ENCODE results near the gene RNF146. TPM values are rescaled to one million over a fixed set of nuclear protein-coding genes. Genes with fewer than 3 reads are reported as not detected.
"Not testable (repeated sequence)": the region's sequence is repeated elsewhere in the genome, so short reads cannot be mapped to it uniquely, and the experiment has no call there.

The RNF146 gene, protein sequence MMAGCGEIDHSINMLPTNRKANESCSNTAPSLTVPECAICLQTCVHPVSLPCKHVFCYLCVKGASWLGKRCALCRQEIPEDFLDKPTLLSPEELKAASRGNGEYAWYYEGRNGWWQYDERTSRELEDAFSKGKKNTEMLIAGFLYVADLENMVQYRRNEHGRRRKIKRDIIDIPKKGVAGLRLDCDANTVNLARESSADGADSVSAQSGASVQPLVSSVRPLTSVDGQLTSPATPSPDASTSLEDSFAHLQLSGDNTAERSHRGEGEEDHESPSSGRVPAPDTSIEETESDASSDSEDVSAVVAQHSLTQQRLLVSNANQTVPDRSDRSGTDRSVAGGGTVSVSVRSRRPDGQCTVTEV
- 70.1 TPM for total RNA-seq
- 45.8 TPM for polyA plus RNA-seq

GRCh38 chr6:127266178-127266891, at the start of gene RNF146:
Gene RNF146 (plus strand): TSS chr6:127266864. CDS start chr6:127280339, 13,475 bp downstream.
- Histone ChIP-seq H3K4me1 (ENCODE audit: insufficient read depth) (no peaks in the 10 kb centered on the region), H3K4me3 (ENCODE audit: low read depth, low read length) (peak within 1 kb of the TSS; percentile 90), H3K27ac (ENCODE audit: low read depth) (peak within 1 kb of the TSS; percentile 100), H3K36me3 (ENCODE audit: insufficient read depth) (no peaks in the 10 kb centered on the region)
- DNase-seq (ENCODE audit: extremely low spot score), result peak; percentile 81
- under 1% methylated on average over 40 of the region's 40 CpGs for WGBS

DNA sequence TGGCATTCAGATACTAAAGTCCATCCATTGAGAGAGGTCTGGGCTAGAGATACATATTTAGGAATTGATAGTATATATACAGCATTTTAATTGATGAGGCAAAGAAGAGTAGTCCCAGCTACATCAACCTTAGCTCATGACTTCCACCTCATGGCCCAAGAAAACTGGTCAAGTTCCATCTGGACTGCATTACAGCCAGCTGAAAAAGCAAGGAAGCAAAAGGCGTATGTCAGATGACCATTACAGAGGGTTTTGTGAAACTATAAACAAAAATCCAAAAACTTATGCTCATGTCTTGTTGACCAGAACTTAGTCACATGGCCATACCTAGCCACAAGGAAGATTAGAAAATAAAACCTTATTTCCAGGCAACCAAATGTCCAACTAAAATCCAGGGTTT, 46.8 kb upstream of the RNF146 start:
- no peak overlapping the region for H3K27ac ChIP-seq (ENCODE audit: low read depth)
- no peak overlapping the region for H3K4me3 ChIP-seq (ENCODE audit: low read depth, low read length)
- H3K4me1 ChIP-seq (ENCODE audit: insufficient read depth), result no peaks in the 10 kb centered on the region
- DNase-seq (ENCODE audit: extremely low spot score), result no peak
- H3K36me3 ChIP-seq (ENCODE audit: insufficient read depth), result no peaks in the 10 kb centered on the region
- WGBS, result 80% methylated on average over 1 of the region's 1 CpG

DNA sequence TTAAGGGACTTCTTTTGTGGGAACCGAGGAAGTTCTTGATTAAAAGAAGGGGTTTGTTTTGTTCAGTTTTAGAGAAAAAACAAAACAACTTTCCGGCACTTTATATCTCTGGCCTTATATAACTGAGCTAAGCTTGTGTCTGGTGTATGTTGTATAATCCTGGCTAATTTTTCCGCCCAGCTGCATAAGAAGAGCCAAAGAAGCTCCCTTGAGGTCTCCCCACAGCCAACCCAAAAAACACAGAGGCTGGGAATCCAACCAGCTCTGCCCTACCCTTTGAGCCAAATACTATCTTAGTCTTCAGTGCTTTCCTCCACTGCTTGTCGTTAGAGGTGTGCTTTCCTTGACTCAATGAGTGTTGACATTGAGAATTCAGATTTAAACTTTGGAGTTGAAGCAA, 45.5 kb upstream of the RNF146 start:
- WGBS, result 73% methylated on average over 4 of the region's 4 CpGs
- Histone ChIP-seq H3K36me3 (ENCODE audit: insufficient read depth) (no peaks in the 10 kb centered on the region), H3K27ac (ENCODE audit: low read depth) (no peak overlapping the region), H3K4me3 (ENCODE audit: low read depth, low read length) (no peak overlapping the region), H3K4me1 (ENCODE audit: insufficient read depth) (no peaks in the 10 kb centered on the region)
- DNase-seq (ENCODE audit: extremely low spot score), result no peak

GRCh38 chr6:127222418-127222817, 44.2 kb upstream of the RNF146 start:
- H3K36me3 ChIP-seq (ENCODE audit: insufficient read depth), result no peaks in the 10 kb centered on the region
- H3K27ac ChIP-seq (ENCODE audit: low read depth), result no peak overlapping the region
- H3K4me3 ChIP-seq (ENCODE audit: low read depth, low read length), result no peak overlapping the region
- no peak for DNase-seq (ENCODE audit: extremely low spot score)
- WGBS, result 41% methylated on average over 1 of the region's 1 CpG
- no peaks in the 10 kb centered on the region for H3K4me1 ChIP-seq (ENCODE audit: insufficient read depth)

DNA sequence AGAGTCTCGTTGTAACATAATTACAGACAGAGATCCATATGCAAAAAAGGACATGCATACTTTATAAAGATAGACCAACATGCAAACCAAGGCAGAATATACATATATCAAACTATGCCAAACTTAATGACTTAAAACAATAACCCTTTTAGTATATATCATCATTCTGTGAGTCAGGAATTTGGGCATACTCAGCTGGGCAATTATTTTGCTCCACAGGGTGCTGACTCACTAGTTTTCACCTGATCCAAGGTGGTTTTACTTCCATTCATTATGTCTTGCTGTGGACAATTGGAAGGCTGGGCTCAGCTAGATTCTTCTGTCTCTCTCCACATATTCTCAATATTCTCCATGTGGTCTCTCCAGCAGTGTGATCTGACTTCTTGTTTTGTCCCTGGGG, 41.2 kb upstream of the RNF146 start:
- H3K4me3 ChIP-seq (ENCODE audit: low read depth, low read length), result no peak overlapping the region
- H3K36me3 ChIP-seq (ENCODE audit: insufficient read depth), result no peaks in the 10 kb centered on the region
- H3K4me1 ChIP-seq (ENCODE audit: insufficient read depth), result no peaks in the 10 kb centered on the region
- H3K27ac ChIP-seq (ENCODE audit: low read depth), result no peak overlapping the region
- WGBS, result 77% methylated on average over 1 of the region's 1 CpG
- no peak for DNase-seq (ENCODE audit: extremely low spot score)

GRCh38 chr6:127233819-127234218, 32.8 kb upstream of the RNF146 start:
- WGBS, result 76% methylated on average over 3 of the region's 3 CpGs
- not testable (repeated sequence) for DNase-seq (ENCODE audit: extremely low spot score); H3K36me3 ChIP-seq (ENCODE audit: insufficient read depth); H3K27ac ChIP-seq (ENCODE audit: low read depth); H3K4me1 ChIP-seq (ENCODE audit: insufficient read depth); H3K4me3 ChIP-seq (ENCODE audit: low read depth, low read length)

GRCh38 chr6:127243501-127243900, 23.2 kb upstream of the RNF146 start:
- WGBS, result 56% methylated on average over 1 of the region's 1 CpG

GRCh38 chr6:127247114-127248096, 19.3 kb upstream of the RNF146 start:
- DNase-seq (ENCODE audit: extremely low spot score), result no peak
- WGBS, result 76% methylated on average over 4 of the region's 4 CpGs
- H3K4me1 ChIP-seq (ENCODE audit: insufficient read depth), result no peaks in the 10 kb centered on the region
- H3K4me3 ChIP-seq (ENCODE audit: low read depth, low read length), result no peak overlapping the region
- H3K36me3 ChIP-seq (ENCODE audit: insufficient read depth), result no peaks in the 10 kb centered on the region
- no peak overlapping the region for H3K27ac ChIP-seq (ENCODE audit: low read depth)

More at GRCh38 chr6:127243501-127243900, 23.2 kb upstream of the RNF146 start:
- Histone ChIP-seq H3K4me1 (ENCODE audit: insufficient read depth) (no peaks in the 10 kb centered on the region), H3K4me3 (ENCODE audit: low read depth, low read length) (no peak overlapping the region), H3K36me3 (ENCODE audit: insufficient read depth) (no peaks in the 10 kb centered on the region), H3K27ac (ENCODE audit: low read depth) (no peak overlapping the region)
- no peak for DNase-seq (ENCODE audit: extremely low spot score)

- no peak for DNase-seq (ENCODE audit: extremely low spot score)
- H3K4me1 ChIP-seq (ENCODE audit: insufficient read depth), result no peaks in the 10 kb centered on the region
- no peaks in the 10 kb centered on the region for H3K36me3 ChIP-seq (ENCODE audit: insufficient read depth)
- H3K4me3 ChIP-seq (ENCODE audit: low read depth, low read length), result no peak overlapping the region
- WGBS, result 84% methylated on average over 1 of the region's 1 CpG
- no peak overlapping the region for H3K27ac ChIP-seq (ENCODE audit: low read depth)
Observed at GRCh38 chr6:127249621-127250020, 17.0 kb upstream of the RNF146 start.

- no peak overlapping the region for H3K4me3 ChIP-seq (ENCODE audit: low read depth, low read length)
- H3K36me3 ChIP-seq (ENCODE audit: insufficient read depth), result no peaks in the 10 kb centered on the region
- H3K27ac ChIP-seq (ENCODE audit: low read depth), result no peak overlapping the region
- no peaks in the 10 kb centered on the region for H3K4me1 ChIP-seq (ENCODE audit: insufficient read depth)
- 93% methylated on average over 6 of the region's 6 CpGs for WGBS
- no peak for DNase-seq (ENCODE audit: extremely low spot score)
Observed at GRCh38 chr6:127255286-127255685, 11.4 kb upstream of the RNF146 start.

DNA sequence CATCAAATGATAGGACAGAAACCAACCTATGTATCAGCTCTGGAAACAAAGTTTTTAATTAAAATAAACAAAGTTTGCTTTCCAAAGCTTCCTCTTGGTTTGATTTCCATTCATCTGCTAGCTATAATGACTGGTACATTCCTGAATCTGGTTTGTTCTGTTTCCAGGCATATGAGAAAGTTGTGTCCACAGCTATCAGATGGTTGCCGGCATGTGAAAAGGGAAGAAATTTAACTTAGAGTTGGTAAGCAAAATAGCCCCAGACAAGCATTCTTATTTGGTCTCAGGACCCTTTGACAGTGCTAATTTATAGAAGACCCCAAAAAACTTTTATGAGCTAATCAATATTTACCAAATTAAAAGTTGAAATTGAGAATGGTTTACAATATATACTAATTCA, 3.8 kb upstream of the RNF146 start:
- H3K36me3 ChIP-seq (ENCODE audit: insufficient read depth), result no peaks in the 10 kb centered on the region
- H3K4me3 ChIP-seq (ENCODE audit: low read depth, low read length), result no peak overlapping the region
- H3K4me1 ChIP-seq (ENCODE audit: insufficient read depth), result no peaks in the 10 kb centered on the region
- no peak for DNase-seq (ENCODE audit: extremely low spot score)
- 87% methylated on average over 1 of the region's 1 CpG for WGBS
- H3K27ac ChIP-seq (ENCODE audit: low read depth), result no peak overlapping the region

- Histone ChIP-seq H3K4me3 (ENCODE audit: low read depth, low read length) (no peak overlapping the region), H3K4me1 (ENCODE audit: insufficient read depth) (no peaks in the 10 kb centered on the region), H3K27ac (ENCODE audit: low read depth) (no peak overlapping the region), H3K36me3 (ENCODE audit: insufficient read depth) (no peaks in the 10 kb centered on the region)
- no peak for DNase-seq (ENCODE audit: extremely low spot score)
- WGBS, result 64% methylated on average over 4 of the region's 4 CpGs
Observed at GRCh38 chr6:127263481-127263880, 3.2 kb upstream of the RNF146 start.

DNA sequence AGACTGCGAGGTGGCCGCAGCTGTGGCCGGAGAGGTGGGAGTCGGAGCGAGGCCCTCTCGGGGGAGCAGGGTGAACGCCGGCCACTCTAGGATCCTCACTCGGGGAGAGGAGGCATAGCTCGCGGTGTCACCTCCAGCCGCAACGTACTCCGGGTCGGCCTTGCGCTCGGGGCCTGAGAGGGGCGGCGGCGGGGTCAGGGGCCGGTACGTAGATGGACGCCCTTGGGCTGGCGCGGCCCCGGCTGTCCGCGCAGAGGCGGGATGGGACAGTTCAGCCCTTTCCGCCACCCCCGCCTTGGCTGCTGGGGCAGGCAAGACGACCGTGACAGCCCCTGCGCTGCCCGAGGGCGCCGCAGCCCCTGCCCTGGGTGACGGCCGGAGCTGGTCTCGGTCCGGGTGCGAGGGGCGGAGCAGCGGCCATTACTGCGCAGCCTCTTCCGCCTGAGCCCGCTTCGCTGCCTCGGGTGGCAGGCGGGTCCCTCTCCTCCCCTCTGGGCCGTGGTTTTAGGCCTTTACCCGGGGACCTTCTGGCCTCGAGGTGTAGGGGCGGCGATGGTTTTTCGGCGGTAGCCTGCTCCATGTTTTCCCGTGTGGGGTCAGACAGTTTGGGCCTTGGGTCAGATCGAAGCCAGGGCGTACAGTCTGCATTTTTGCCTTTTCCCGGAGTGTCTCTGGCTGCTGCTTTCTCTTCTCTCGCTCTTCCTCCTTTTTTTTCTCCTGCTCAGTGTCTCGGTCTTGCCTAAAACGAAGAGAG, 405 bp downstream of the RNF146 start:
- Histone ChIP-seq H3K36me3 (ENCODE audit: insufficient read depth) (no peaks in the 10 kb centered on the region), H3K27ac (ENCODE audit: low read depth) (peak overlapping the region; percentile 100), H3K4me1 (ENCODE audit: insufficient read depth) (no peaks in the 10 kb centered on the region), H3K4me3 (ENCODE audit: low read depth, low read length) (peak overlapping the region; percentile 90)
- WGBS, result under 1% methylated on average over 64 of the region's 64 CpGs
- peak; percentile 25 for DNase-seq (ENCODE audit: extremely low spot score)
